Hematopoietic multipotent progenitor cell (in vitro differentiated cells): ENCODE data around the gene SOX21. TPM values are rescaled to one million over a fixed set of nuclear protein-coding genes. Genes with fewer than 3 reads are reported as not detected.

Experiments used
- DNase-seq, 3 donors: peaks; one replicate each; pipeline ENCODE4 v3.0.0-alpha.2; 2011 to 2015; ENCODE audit warnings: low read depth in 2 of 3, low spot score in 2 of 3
- total RNA-seq: library from RNA; depleted of rRNA; stranded (reverse); fragments of >200 nt; gene quantifications from one replicate; pipeline ENCODE4 v1.2.3, GENCODE V29; 2012

Gene SOX21
- total RNA-seq, 1 donor = not detected

DNA sequence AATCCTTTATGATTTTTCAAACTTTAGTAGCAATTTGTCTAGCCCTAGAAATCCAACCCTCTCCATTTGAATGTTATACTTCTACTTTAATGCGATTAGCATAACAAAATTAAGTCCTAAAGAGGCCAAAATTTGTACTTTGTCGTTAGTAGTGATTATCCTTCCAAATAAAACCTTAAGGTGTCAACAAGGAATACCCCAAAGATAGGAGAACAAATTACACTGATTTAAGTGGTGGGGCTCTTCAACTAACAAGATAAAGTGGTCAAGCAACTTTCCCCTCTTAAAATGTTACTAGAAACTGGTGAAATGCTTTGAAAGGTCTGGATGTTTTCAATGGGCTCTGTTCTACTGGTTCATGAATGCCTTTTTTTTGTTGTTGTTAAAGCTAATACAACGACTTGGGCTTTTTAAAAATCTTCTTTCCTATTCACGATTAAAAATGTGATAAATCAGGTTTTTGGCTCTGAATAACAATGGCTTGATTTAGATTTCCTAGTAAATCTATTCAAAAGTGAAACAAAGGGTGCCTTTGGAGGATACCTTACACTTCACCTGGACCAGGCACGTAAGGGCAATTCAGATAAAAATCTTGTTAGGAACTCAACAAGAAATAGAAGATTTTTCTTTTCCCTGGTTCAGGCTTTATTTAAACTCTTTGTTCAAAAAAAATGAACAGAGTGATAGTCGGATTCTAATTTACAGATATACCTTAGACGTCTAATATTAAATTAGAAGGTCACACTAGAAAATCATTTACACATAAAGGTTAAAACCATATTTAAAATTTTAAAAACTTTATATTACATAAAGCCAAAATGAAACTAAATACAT lies 3.1 kb downstream of the SOX21 start:
- no peak for DNase-seq

DNA sequence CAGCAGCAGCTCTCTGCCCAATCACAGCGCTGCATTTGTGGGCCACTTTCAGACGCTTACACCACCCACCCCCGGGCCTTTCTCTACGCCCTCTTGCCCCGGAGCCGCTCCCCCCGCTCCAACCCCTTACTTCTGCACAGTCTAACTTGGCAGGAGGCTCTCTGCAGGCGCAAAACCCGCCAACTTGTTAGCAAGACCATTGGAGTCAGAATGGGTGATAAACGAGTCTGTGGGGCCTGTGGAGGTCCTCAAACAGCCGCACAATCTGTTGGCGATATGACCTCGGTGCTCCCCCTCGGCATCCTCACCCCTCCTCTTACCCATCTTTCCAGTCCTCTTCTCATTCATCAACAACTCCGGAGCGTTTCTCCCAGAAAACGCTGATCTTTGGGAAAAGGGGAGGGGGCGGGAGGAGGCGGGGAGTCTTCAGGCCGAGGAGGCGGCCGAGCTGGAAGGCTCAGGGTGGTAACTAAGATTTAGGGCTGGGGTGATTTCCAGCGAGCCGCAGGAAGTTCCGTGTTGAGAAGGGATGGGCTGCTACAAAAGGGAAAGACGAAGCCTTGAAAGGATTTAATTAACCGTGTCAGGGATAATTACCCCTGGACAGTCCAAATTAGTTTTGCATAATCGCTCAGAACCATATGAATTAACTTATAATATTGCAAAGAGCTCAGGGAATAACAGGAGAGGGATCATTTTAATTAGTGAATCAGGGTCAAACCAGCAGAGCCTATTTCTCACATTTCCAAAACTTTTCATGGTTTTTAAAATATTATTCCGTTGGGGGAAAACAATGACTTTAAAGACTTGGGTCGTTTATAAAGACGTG lies 4.1 kb downstream of the SOX21 start:
- peak in 1 of 3 donors; percentile 40 for DNase-seq

DNA sequence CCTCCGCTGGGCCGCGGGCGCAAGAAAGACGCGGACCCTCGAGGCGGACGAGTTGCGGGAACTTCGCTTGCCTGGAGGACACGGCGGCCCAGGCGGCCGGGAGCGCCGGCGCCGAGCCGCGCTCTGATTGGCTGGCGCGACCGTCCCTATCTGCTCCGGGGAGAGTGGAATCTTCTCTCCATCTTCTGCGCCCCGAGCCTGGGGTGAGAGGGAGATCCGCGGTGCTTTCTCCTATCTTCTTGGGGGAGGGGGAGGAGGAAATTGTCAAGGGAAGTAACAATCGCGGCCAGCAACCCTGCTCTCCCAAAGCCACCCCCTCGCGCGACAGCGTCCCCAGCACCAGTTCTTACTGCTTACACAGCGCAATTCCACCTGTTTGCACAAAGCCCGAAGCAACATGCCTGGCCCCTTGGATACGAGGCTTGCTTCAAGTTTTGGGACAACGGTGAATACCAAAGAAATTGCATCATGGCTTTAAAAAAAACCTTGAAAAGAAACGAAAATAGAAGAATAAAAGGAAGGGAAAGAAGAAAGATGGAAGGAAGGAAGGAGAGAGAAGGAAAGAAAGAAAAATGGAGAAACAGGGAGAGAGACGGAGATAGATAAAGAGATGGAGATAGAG lies 4.8 kb downstream of the SOX21 start:
- peak in 1 of 3 donors; percentile 34 for DNase-seq

DNA sequence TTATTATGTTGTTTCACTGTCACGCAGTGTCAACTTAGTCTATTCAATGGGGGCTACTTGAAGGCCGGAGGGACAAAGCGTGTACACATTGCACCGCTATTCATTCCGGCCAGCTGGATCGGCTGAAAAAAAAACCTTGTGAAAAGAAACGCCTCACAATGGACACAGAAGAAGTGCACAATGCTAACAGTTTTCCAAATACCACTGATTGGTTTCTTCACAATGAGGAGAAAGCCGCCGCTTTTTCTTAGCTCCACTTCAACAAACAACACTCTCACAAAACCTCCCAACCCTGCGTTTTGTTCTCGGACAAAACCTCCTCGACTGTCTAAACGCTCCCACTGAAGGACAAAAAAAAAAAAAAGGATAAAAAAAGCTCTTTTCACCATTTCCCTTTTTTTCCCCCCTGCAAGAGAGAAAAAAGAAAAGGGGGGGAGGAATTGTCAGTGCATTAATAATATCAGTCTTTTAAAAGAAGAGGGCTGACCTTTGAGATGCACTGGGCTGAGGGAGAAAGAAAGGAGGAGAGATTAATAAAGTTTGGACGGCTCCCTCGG lies 5.4 kb downstream of the SOX21 start:
- peak in 1 of 3 donors; percentile 35 for DNase-seq

DNA sequence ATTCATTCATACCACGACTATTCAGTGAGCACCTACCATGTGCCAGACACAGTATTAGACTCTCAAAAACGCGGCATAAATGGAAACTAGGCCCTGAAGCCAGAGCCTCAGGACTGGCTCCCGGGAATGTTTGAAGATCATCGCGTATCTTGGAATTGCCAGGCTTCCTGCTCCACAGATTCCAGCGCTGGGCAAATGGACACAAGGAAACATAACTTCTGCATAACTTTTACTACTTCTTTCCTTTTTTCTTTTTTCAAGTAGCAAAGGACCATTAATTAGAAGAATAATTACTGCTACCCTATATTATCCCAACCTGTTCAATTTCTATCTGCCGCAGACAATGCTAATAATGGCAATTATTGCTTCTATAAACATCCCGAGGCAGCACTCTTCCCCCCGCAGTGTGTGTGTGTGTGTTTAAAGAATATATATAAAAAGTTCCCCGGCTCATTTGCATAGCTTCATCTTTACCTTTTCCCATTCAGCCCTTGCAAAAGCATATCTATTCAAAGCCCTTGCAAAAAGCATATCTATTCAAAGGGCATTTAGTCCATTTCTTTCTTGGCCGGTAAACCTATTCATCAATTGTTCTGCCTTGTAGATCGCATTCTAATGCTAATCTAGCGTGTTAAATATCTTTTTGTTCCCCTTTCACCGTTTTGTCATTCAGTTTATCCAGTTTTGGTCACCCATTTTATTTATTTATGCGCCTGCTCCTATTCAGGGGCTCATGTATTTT lies 6.1 kb downstream of the SOX21 start:
- no peak for DNase-seq

DNA sequence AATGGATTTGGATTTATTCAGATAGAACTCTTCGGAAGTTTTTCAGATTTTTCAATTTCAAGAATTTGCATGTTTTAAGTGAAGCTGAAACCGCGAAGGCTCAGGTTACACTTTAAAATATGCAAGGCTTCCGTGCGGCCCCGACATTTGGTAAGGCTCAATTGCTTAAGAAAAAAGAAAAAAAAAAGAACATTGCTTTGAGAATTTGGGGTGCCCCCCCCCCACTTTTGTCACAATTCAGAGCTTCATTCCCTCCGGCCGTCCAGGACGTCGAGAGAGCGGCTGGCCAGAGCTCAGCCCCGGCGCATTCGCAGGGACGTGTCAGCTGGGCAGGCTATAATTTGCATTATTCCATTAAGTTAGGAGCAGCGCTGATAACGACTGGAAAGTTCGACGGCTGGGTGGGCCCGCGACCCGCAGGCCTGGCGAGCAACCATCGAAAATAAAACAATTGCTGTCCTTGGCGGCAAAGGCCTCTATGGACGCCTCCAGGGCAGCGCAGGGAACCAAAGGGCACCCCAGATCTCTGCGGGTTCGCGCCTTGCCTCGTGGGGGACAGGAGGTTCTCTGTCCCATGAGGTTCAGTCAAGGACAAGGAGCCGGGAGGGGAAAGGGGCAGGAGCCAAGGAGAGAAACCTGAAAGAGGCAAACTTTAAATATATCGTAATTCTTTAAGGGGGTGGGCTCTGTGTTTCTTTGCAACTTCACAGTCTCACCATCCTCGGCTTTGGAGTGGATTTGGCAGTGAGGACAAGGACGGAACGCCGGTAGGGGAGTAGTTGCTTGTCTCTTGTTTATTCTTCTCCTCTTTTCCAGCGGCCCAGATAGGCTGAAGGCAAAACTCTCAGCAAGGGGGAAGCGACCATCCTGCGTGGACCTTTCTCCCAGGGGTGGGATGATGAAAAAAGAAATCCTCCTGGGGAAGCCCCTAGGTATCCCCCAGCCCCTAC lies 7.0 kb downstream of the SOX21 start:
- DNase-seq = no peak

DNA sequence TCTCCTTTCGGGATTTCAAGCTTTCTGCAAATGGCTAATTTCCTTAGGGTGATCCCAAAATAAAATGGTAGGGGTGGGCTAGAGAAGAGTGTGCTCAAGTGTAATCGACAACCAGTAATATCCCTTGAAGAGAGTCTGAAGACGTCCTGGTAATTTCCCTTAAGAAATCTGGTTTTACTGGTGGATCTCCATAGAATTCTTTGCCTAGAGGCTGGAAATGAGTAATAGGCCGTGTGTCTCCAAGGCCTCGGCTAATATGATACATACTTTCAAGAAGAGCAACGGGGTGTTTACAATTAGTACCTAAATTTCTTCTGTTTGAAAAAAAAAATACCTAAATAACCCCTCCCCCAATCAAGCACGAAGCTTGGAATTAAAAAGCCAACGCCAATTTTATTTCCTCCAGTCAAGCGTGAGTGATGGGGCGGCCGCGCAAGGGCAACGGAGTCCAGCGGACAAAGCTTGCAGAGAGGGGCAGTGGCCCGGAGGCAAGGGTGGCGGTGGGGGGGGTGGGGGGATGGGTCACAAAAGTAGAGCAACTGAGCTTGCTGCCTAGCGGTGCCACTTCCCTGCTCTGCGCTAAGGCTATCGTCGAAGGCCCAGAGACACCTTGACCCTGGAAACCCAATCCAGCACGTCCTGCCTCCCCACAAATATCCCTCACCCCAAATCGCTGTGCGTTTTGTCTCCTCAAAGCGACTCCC lies 7.8 kb downstream of the SOX21 start:
- DNase-seq = no peak

DNA sequence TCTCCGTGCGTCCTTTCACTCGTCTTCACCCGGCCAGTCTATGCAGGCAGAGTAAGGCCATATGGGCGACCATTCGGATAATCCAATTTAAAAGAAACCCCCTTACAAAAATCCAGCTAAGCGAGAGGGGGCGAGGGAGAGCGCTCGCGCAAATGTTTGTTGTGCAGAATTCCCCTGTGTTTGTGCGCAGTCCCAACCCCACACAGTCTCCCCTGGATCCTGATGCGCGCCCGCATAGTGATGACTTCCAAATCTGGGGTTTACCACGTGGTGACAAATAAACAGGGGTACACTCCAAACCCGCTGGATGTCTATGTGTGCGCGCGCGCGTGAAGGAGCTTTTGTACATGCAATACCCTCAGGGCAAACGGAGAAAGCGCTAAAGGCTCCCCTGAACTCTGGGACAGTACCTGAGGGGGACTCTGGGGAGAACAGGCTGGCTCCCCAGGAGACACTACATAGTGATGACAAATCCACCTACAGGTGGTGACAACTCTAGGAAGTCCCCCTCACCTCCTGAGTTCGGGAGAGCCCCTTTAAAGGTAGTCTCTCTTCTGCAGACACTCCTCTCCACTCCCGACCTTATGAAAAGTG lies 8.5 kb downstream of the SOX21 start:
- DNase-seq = no peak

DNA sequence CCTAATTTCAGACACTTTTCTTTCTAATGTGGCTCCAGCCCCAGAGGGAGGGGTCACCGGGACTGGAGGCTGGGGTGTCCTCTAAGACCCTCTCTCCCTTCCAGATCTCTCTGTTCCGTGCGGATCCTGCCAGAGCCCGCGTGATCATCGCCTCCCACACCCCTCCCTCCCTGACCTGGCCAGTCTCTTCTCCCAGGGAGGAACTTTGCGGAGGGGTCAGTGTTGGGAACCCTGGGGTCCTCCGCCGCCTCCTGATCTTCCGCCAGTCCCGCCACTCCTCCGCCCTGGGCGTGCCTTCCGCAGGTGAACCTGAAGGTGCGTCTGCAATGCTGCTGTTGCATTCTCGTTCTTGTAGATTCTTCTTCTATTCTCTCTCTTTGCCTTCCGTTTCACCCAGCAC lies 9.1 kb downstream of the SOX21 start:
- DNase-seq = no peak

DNA sequence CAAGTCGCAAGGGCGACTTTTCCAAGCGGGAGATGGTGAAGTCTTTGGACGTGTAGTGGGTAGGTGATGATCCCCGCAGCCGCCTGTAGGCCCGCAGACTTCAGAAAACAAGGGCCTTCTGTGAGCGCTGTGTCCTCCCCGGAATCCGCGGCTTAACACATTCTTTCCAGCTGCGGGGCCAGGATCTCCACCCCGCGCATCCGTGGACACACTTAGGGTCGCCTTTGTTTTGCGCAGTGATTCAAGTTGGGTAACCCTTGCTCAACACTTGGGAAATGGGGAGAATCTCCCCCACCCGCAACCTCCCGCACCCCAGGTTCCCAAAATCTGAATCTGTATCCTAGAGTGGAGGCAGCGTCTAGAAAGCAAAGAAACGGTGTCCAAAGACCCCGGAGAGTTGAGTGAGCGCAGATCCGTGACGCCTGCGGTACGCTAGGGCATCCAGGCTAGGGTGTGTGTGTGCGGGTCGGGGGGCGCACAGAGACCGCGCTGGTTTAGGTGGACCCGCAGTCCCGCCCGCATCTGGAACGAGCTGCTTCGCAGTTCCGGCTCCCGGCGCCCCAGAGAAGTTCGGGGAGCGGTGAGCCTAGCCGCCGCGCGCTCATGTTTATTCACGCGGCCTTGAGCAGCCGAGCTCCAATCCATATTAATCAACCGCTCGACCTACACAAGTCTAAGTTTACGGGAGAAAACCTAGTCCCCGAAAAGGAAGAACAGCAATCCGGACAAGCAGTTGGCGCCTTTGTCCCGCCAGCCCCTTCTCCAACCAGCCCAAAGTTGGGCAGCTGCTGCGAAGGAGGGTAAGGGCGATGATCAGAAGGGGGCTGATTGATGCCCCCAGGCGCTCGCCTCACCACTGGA lies 9.9 kb downstream of the SOX21 start:
- no peak for DNase-seq

DNA sequence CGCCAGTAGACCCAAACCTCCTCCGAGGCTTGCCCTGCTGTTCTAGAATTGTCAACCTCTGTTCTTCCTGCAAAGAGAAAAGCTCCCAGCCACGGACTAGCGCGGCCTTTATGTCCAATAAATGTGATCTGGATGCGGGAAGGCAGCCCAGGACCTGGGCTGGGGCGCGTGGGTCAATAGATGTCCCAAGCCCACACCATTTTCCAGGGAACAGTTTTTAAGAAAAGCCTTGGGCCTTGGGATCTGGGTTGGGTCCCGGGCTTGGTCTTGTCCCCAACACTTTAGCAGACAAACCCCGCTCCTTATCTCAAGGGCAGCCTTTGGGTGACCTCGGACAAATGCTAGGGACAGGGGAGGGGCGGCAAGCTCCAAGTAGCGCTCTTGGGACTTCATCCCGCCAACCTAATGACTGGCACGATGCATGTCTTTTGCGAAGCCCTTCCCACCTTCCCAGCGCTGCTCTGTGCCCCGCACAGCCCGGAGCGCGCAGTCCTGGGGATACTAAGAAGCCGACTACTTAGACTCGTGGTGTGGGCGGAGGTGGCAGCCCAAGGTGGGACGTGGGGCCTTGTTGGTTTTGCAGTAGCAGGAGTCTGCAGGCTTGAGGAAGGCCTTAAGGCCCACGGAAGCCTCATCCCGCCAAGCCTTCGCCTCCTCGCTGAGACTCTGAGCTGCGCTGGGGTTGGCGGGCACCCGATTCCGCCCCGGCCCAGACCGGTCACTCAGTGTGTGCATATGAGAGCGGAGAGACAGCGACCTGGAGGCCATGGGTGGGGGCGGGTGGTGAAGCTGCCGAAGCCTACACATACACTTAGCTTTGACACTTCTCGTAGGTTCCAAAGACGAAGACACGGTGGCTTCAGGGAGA lies 10.8 kb downstream of the SOX21 start:
- no peak for DNase-seq

DNA sequence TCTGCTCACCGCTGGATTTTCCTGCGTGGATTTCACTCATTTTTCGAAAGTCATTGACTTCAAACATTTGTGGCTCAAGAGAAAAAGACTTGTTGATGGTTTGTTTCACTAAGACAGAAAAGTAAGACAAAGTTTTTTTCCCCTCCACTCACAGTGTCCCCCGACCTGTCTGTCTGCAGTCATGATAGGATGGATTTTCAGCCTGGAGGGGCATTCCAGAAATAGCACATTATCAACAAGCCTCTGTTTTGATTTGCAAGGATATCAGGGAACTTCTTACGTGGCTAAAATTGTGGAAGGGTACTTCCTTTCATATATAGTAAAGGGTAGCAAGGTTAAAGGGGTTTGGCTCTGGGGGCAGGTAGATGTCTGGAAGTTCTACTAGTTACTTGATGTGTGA lies 11.8 kb downstream of the SOX21 start:
- no peak for DNase-seq

DNA sequence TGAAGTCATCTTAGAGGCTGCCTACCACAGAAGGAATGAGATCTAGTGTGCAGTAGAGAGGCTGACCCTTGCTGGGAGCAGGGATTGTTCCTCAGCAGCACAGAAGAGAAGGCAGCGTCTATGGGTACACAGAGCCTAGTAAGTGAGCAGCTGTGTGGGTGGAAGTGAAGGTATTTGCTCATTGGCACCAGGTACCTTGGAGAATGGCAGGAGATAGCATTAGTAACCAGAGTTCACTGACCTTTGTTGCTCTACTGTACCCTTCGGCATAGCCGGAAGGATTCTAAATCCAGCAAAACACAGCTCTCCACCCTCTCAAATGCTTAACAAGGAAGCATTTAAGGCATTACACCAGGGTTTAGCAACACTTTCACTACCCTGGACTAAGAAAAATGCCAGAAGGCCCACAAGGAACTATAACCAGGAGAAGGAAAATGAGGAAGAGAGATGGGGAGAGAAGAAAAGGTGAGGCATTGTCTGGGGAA lies 12.3 kb downstream of the SOX21 start:
- DNase-seq = no peak

DNA sequence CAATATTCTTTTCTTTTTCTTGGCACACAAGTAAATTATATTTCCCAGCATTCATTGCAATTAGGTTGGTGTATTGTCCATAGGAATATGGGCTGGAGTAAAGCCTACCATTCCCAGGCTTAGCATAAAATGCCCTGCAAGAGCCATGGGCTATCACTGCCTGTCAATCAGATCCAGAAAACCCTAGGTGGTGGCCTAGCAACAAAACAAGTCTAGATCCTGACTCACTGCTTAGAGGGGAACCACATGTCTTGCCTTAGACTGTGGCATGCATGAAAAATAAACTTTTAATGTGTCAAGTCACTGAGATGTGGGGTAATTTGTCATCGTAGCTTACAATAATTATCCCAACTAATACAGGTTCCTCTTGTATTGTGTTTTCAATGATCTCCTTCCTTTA lies 16.2 kb downstream of the SOX21 start:
- no peak for DNase-seq

DNA sequence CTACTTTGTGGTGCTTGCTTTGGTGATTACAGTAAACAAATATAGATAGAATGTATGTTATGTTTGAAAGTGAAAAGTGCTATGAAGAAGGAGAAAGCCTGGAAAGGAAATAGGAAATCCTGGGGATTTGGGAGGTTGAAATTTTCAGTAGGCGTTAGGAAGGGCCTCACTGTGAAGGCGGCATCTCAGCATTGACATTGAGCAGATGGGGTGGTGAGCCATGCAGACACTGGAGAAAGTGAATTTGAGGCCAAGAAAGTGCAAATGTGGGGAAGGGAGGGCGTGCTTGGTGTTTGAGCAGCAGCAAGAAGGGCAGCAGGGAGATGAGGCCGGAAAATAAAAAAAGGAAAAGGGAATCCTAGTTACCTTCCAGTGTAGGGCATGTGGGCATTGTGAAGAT lies 20.3 kb downstream of the SOX21 start:
- DNase-seq = no peak

DNA sequence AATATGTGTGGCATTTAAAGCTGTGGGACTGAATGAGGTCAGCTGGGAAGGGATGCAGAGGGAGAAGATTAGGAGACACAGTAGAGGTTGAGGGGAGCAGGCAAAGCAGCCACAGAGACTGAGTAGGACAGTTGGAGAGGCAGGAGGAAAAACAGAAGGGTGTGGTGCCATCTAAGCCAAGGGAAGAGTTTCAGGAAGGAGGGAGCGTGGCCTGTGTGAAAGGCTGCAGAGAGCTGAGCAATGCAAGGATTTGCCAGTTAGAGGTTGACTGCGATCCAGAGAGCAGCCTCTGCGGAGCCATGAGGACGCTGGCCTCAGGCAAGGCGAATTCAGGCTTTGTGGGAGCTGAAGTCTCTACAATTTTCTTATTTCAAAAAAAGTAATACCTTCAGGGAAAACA lies 28.9 kb downstream of the SOX21 start:
- no peak for DNase-seq
